Measurements from ENCODE around the gene SP140L.
"Not testable (repeated sequence)": the region's sequence is repeated elsewhere in the genome, so short reads cannot be mapped to it uniquely, and the experiment has no call there.

The SP140L gene

DNA sequence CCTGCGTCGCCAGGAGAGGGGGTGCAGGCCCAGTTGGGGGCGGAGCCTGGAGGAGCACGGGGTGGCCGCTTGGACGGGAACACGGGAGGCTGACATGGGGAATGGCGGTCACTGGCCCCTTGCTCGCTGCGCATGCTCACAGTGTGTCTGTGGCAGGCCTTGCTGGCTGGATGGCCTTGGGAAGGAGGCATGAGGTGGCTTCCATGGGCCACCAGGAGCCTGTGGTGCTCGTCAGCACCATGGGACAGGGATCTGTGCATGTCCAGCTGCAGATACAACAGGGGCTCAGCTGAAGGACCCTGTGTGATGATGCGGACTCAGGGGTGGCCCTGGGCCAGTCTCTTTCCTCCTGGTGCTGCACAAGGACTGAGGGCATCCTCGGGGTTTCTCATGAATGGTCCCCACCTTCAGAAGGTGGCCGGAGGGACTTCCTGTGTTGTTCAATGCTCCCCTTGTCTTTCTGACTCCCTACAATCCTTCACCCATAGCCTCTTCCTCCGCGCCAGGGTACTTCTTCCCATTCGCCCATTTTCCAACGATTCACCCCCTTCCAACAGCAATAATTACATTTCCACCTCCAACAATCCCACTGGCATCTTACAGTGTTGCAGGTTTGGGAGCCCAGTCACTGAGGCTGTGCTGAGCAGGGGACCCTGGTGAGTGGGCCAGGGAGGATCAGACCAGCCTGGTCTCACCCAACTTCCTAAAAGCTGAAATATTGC, 3.4 kb upstream of the SP140L start:
- no peak for DNase-seq (ENCODE audit: low read depth in 2 of 2)

GRCh38 chr2:230324503-230324902, 2.5 kb upstream of the SP140L start:
- no peak for DNase-seq (ENCODE audit: low read depth in 2 of 2)

GRCh38 chr2:230325316-230326243, 1.4 kb upstream of the SP140L start:
- DNase-seq (ENCODE audit: low read depth in 2 of 2), result no peak

GRCh38 chr2:230327418-230328154, 593 bp downstream of the SP140L start:
- DNase-seq (ENCODE audit: low read depth in 2 of 2), result no peak

DNA sequence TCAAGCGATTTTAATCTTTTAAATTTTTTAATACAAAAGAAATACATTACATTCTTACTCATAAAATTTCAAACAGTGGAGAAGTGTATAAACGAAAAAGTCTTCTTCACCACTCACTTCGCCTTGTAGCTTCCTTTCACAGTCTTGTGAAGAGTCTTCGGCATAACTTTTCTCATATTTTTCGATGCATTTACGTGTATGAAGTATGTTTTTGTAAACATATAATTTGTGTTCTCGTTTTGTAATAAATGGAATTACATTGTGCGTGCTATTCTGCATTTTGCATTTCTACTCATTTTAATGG, 1.1 kb downstream of the SP140L start:
- no peak for DNase-seq (ENCODE audit: low read depth in 2 of 2)

- DNase-seq (ENCODE audit: low read depth in 2 of 2), result no peak
Observed at GRCh38 chr2:230329946-230330605, 3.1 kb downstream of the SP140L start.

- DNase-seq (ENCODE audit: low read depth in 2 of 2), result no peak
Observed at GRCh38 chr2:230330725-230331124, 3.7 kb downstream of the SP140L start.

- DNase-seq (ENCODE audit: low read depth in 2 of 2), result no peak
Observed at GRCh38 chr2:230335461-230335863, 8.5 kb downstream of the SP140L start.

- no peak for DNase-seq (ENCODE audit: low read depth in 2 of 2)
Observed at GRCh38 chr2:230335864-230336506, 9.0 kb downstream of the SP140L start.

DNA sequence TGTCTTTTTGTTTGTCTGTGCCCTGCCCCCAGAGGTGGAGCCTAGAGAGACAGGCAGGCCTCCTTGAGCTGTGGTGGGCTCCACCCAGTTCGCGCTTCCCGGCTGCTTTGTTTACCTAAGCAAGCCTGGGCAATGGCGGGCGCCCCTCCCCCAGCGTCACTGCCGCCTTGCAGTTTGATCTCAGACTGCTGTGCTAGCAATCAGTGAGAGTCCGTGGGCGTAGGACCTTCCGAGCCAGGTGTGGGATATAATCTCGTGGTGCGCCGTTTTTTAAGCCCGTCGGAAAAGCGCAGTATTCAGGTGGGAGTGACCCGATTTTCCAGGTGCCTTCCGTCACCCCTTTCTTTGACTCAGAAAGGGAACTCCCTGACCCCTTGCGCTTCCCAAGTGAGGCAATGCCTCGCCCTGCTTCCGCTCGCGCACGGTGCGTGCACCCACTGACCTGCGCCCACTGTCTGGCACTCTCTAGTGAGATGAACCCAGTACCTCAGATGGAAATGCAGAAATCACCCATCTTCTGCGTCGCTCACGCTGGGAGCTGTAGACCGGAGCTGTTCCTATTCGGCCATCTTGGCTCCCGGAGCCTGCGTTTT, 15.0 kb downstream of the SP140L start:
- not testable (repeated sequence) for DNase-seq (ENCODE audit: low read depth in 2 of 2)

DNA sequence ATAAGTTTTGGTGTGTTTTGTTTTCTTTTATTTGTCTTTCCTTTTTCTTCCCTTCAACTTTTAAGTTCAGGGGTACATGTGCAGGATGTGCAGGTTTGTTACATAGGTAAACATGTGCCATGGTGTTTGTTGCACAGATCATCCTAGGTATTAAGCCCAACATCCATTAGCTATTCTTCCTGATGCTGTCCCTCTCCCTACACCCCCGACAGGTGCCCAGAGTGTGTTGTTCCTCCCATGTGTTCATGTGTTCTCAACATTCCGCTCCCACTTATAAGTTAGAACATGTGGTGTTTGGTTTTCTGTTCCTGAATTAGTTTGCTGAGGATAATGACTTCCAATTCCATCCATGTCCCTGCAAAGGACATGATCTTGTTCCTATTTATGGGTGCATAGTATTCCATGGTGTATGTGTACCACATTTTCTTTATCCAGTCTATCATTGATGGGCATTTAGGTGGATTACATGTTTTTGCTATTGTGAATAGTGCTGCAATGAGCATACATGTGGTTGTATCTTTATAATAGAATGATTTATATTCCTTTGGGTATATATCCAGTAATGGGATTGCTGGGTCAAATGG, 16.1 kb downstream of the SP140L start:
- DNase-seq (ENCODE audit: low read depth in 2 of 2), result not testable (repeated sequence)

DNA sequence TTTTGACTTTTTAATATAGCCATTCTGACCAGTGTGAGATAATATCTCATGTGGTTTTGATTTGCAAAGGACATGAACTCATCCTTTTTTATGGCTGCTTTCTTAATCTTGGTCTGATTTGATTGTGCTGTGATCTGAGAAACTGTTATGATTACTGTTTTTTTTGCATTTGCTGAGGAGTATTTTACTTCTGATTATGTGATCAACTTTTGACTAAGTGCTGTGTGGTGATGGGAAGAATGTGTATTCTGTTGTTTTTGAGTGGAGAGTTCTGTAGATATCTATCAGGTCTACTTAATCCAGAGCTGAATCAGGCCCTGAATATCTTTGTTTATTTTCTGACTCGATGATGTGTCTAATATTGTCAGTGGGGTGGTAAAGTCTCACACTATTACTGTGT, 16.8 kb downstream of the SP140L start:
- no peak for DNase-seq (ENCODE audit: low read depth in 2 of 2)

GRCh38 chr2:230346465-230346864, 19.5 kb downstream of the SP140L start:
- no peak for DNase-seq (ENCODE audit: low read depth in 2 of 2)

GRCh38 chr2:230346921-230347533, 20.0 kb downstream of the SP140L start:
- DNase-seq (ENCODE audit: low read depth in 2 of 2), result no peak

GRCh38 chr2:230347659-230348305, 20.8 kb downstream of the SP140L start:
- no peak for DNase-seq (ENCODE audit: low read depth in 2 of 2)

- DNase-seq (ENCODE audit: low read depth in 2 of 2), result no peak
Observed at GRCh38 chr2:230348787-230349186, 21.8 kb downstream of the SP140L start.

- DNase-seq (ENCODE audit: low read depth in 2 of 2), result no peak
Observed at GRCh38 chr2:230356084-230356483, 29.1 kb downstream of the SP140L start.

GRCh38 chr2:230358305-230358704, 31.3 kb downstream of the SP140L start:
- DNase-seq (ENCODE audit: low read depth in 2 of 2), result no peak

- no peak for DNase-seq (ENCODE audit: low read depth in 2 of 2)
Observed at GRCh38 chr2:230360028-230360427, 33.0 kb downstream of the SP140L start.

Data from stimulated activated CD8-positive, alpha-beta memory T cell treated with anti-CD3 and anti-CD28 coated beads, Interleukin-7, amount 100 ng/mL, for 1 hour (primary cell).